NCI-H524 treated with DMSO at 0.1 percent for 48 hours (cell line): ENCODE measurements around the gene SLC1A7.

Experiments used
- DNase-seq: peaks from one replicate; lab custom pipeline; 2025; lab: John Stamatoyannopoulos, UW

SLC1A7 gene

DNA sequence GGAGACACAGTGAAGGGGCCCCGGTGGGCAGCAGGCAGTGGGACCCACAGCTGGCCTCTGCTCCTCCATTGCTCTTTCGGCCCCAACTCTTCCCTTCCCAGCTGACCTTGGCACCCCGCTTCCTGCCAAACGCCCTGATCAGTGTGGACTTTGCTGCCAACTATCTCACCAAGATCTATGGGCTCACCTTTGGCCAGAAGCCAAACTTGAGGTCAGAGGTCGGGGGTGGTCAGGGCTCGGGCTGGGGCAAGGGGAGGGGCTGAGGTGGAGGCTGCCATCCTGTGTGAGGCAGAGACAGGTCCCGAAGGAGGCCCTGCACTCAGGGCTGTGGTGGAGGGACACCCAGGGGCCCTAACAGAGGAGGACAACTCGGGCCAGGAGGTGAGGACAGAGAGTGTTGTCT is 66.7 kb downstream of the SLC1A7 start:
- DNase-seq, result no peak

GRCh38 chr1:53075206-53075605 is 67.2 kb downstream of the SLC1A7 start:
- DNase-seq, result no peak

DNA sequence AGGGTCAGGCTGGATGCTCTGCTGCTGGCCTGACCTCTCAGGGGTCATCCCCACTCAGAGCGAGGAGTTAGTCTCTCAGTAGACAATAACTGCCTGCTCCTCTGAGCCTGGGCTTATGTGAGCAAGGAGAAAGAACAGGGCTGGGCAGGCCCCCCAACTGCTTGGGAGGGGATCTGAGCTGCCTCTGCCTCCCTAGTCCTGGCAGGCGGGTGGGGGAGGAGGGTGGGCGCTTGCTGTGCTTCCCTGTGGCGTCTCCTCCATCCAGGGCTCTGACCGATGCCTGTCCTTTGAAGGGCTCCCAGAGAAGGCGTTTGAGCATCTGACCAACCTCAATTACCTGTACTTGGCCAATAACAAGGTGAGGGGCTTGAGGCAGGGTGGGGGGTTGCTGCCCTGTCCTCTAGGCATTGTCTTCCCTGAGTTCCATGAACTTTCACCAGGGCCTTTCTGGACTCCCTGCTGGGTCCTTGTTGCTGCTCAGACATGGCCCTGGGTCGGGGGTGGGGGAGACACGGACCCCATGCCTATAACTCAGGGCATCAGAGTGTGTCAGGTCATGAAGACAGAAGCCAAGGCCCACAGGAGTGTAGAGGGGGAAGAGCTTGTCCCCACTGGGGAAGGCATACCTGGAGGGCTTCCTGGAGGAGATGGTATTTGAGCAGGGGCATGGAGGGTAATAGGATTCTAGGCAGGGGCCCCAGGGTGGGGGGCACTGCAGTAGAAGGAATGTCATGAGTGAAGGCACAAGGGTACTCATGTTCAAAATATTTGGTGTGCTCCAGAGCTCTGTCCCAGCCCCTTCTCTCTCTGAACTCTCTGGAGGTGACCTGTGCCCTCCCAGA is 67.9 kb downstream of the SLC1A7 start:
- no peak for DNase-seq

DNA sequence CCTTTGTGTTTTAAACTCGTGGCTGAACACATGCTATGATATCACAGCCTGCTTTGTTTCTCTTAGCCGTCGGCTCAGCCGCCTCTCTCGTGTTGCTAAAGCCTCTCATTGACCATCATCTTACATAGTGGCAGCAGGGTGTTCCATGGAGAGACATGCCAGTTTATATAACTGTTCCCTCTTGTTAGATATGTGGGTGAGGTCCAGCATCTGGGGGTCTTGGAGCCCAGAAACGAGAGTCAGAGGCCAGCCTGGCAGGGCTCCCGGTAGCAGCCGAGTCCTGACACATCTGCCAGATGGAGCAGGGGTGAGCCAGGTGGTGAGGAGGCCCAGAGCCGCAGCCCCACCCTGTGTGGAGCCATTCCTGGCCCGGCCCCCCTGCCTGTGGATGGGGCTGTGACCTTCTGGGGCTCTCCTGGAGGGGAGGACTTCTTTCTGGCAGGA is 68.5 kb downstream of the SLC1A7 start:
- peak; percentile 50 for DNase-seq

- no peak for DNase-seq
Observed at GRCh38 chr1:53073287-53073686, 69.2 kb downstream of the SLC1A7 start.

- no peak for DNase-seq
Observed at GRCh38 chr1:53071915-53072314, 70.5 kb downstream of the SLC1A7 start.

DNA sequence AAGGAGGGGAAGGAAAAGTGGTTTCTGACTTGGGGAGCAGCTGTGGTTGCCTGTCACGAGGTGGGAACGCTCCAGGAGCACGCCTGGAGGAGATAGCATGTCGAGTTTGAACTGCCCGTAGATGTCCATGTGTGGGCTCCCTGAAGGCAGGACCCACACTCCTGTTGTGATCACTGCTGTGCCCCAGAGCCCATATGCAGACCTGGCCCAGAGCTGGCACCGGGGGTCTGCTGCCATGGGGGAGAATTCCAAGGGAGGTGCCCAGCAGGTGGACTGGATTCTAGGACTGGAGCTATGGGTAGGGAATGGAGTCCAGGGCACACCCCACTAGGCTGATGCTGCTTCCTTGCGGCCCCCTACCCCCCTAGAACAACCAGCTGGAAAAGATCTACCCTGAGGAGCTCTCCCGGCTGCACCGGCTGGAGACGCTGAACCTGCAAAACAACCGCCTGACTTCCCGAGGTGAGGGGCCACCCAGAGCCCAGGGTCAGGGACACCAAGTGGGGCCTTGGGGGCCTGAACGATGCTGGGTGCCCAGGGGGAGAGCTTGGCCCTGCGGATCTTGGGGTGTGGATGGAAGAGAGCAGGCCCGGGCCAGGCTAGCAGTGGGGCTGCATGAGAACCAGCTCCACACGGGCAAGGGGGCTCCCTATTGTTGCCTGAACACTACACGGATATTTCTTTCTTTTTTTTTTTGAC is 71.1 kb downstream of the SLC1A7 start:
- DNase-seq, result no peak

DNA sequence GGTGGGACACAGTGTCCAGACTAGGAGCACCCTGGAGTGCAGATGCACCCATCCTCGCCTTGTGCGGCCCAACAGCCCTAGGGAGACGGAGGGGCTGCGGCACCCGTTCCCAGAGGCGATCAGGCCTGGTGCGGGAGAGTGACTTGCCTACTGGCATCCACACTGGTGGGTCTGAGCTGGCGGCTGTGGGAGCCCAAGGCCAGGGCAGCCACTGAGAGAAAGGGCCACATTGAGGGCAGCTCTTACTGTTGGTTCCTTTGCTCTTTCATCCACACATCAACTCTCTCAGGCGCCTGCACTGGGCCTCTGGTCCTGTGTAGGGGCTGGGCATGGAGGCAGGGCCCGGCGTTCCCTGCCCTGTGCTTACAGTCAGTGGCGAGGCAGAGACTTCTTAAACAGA is 71.8 kb downstream of the SLC1A7 start:
- DNase-seq, result no peak

- no peak for DNase-seq
Observed at GRCh38 chr1:53069663-53070327, 72.6 kb downstream of the SLC1A7 start.

DNA sequence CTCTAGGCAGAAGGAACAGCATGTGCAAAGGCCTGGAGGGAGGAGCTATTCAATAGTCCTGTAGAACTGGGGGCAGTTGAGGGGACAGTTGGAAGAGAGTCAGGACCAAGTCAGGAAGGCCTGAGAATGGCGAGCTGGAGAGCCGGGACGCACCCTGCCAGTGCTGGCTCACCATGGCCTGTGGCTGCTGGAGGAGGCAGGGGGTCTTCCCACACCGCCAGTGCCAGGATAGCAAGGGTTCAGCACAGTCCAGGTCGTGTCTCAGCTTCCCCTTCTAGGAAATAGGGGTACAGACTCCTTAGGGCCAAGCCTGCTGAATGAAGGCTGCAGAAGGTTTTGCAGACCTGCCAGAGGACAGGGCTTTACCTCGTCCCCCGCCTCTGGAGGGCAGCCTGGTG is 73.2 kb downstream of the SLC1A7 start:
- DNase-seq, result no peak

DNA sequence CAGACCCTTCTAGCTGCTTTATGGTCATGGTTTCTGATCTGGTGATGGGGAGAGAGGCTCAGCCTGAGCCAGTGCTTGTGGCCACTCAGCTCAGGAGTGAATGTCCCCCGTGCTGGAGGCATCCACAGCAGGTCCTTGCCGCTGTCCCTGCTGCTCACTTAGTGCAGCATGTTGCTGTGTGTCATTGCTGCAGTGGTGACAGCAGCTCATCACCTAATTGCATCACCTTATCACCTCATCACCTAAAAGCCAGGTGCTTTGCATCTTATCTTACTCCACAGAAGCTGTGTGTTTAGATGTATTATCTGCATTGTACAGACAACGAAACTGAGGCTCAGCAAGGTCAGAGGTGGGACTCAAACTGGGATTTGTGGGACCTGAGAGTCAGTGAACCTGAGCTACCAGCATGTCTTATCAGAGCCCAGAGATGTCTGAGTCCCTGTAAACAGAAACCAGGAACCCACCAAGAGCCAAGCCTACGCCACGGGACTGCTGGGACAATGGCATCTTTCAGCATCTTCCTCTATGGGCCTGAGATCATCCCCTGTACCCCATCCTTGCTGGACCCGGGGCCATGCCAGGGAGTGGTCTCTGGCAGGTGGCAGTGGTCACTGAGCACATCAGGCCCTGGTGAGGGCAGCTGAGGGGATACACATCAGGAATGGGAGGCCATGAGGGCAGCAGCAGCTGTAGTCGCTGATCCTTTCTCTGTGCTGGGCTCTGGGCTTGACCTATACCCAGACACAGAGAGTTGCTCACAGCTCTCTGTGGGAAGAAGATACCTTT is 73.9 kb downstream of the SLC1A7 start:
- no peak for DNase-seq

DNA sequence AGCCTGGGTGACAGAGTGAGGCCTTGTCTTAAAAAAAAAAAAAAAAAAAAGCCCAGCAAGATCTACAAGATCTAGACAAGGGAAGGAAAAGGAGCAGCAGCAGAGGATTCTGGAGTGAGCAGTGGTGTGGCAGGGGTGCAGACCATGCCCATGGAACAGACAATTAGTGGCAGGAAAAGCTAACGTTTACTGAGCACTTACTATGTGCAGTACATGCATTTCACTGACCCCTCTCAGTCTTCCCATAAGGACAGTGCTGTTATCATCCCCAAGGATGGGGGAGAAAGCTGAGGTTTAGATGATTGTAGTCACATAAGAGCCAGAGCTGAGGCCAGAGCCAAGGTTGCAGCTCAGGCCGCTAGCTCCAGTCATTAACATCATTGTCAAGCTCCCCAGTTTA is 74.6 kb downstream of the SLC1A7 start:
- no peak for DNase-seq

- no peak for DNase-seq
Observed at GRCh38 chr1:53066891-53067738, 75.3 kb downstream of the SLC1A7 start.

GRCh38 chr1:53066488-53066887 is 76.0 kb downstream of the SLC1A7 start:
- DNase-seq, result no peak

DNA sequence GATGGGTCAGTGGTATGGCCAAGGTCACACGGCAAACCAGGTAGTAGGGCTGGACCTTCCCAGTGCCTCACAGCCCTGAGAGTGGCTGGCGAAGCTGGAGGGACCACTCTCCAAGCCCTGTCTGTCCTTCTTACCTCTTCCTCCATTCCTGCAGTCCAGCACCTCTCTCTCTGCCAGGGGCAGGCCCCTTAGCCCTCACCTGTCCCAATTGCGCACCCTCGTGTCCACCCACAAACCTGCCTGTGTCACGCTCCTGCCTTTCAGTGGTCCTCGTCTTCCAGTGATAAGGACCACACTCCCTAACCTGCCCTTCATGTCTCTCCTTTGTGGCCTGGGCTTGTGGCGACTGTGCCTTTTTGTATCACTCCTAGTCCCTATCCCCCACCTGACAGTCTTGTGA is 77.0 kb downstream of the SLC1A7 start:
- no peak for DNase-seq

- no peak for DNase-seq
Observed at GRCh38 chr1:53063744-53064515, 78.5 kb downstream of the SLC1A7 start.

GRCh38 chr1:53062708-53063591 is 79.5 kb downstream of the SLC1A7 start:
- DNase-seq, result no peak

DNA sequence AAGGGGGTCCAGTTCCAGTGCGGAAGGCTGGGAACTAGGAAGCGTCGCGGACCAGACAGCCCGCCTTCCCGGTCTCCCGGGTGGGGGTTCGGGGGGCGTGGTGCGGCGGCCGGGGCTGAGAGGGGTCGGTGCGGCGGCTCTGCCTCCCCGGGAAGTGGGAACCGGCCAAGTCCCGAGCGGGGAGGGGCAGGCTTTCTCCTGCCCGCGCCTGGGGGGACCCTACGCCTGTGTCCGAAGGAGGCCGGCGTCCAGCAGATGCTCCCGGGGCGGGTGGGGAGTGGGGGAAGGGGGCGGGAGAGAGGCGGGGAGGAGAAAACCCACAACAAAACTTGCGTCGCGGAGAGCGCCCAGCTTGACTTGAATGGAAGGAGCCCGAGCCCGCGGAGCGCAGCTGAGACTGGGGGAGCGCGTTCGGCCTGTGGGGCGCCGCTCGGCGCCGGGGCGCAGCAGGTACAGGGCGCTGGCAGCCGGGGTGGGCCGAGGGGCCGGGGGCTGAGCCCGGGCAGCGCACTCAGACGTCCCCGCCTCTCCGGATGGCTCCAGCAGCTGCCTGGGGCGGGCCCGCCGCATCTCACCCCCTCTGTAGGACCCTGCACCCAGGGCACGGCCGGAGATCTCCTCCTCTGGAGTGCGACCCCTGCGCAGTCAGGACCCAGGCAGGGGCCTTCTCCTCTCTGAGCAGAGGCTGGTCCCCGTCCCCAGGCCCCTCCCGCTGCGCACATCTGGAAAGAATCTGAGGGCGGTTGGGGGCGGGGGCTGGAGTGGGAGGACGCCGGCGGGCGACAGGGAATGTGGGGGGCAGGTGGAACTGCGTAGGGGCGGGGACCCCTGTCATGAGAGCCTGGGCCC is 80.4 kb downstream of the SLC1A7 start, which contains the start of gene PODN:
Gene PODN (plus strand): TSS at position 355 of the 849 bp plus-strand sequence. CDS start 7,643 bp downstream, outside the sequence.
- DNase-seq, result no peak
